ENCODE results near the gene EPB41L2.

- no peak for TF ChIP-seq POLR2AphosphoS5 (IDR thresholded peaks at IDR 0.05; ENCODE audit: low read depth, low read length)
- TF ChIP-seq CTCF (IDR thresholded peaks at IDR 0.05), result no peak
These were observed 236.4 kb downstream of the EPB41L2 start for GRCh38 chr6:130826442-130827246.
